HCT116 (cell line): ENCODE data around the gene KIN. TPM values are rescaled to one million over a fixed set of nuclear protein-coding genes. Genes with fewer than 3 reads are reported as not detected.
A peak's percentile ranks its signal among the peaks of the same experiment; 100 is the strongest.

Experiments used
- ATAC-seq: fragments of 200-7000 bp; cut with Tn5 transposase; 2 replicates; pipeline ENCODE4 v1.9.1; 2020; ENCODE audit warnings: mild to moderate bottlenecking, moderate library complexity
- Bru-seq: library from RNA; stranded (reverse); fragments of 400-500 nt; gene quantifications from one replicate; lab custom pipeline; 2021; lab: Mats Ljungman, UMichigan
- BruChase-seq, 2 experiments: library from RNA; stranded (reverse); fragments of 400-500 nt; gene quantifications; one replicate each; lab custom pipeline; 2021; lab: Mats Ljungman, UMichigan
- BruUV-seq: library from RNA; stranded (reverse); fragments of 400-500 nt; replicated peaks from 2 replicates; lab custom pipeline; 2021; lab: Mats Ljungman, UMichigan
- CTCF ChIA-PET: fragments of 300-600 bp; sonication (Branson Sonifier 250); formaldehyde crosslinking; loops from one replicate; lab custom pipeline; 2021; ENCODE audit warnings: antibody characterized with exemption; lab: Charles Lee
- POLR2A ChIA-PET: fragments of 300-600, 350-600 bp; sonication (Branson Sonifier 250); formaldehyde crosslinking; loops from one replicate; lab custom pipeline; 2021; ENCODE audit warnings: antibody characterized with exemption; lab: Charles Lee
- RAD21 ChIA-PET, 2 experiments: fragments of 300-600 bp; sonication (Branson Sonifier 250); formaldehyde crosslinking; loops; one replicate each; lab custom pipeline; 2023; ENCODE audit warnings: low total read pairs in 2 of 2; ENCODE audit not compliant: uncharacterized antibody in 2 of 2, unreplicated experiment in 2 of 2, low non-redundant PET in 1 of 2; lab: Charles Lee
- DNase-seq: peaks from one replicate; pipeline ENCODE4 v3.0.0-alpha.2; 2010; ENCODE audit warnings: low read depth, low spot score
- H2AFZ ChIP-seq: fragments of 200-600 bp; shearing (Covaris generic), sonication (generic); 2 replicates; pipeline ENCODE4 v1.6.1; 2017; ENCODE audit warnings: low read depth, mixed run types, mixed read lengths, antibody characterized with exemption, low read length; ENCODE audit not compliant: poor library complexity, severe bottlenecking
- H3K27ac ChIP-seq: 2 replicates; pipeline ENCODE4 v1.5.1; 2012; ENCODE audit warnings: low read depth, low read length
- H3K27me3 ChIP-seq: fragments of 200-600 bp; sonication (generic); 2 replicates; pipeline ENCODE4 v1.6.1; 2016; ENCODE audit warnings: mixed run types, low read length, mixed read lengths; ENCODE audit not compliant: insufficient read depth
- H3K36me3 ChIP-seq, 2 experiments: fragments of 200-500 bp in 1 of 2; fragments of 200-600 bp in 1 of 2; sonication (Bioruptor generic) in 1 of 2; sonication (generic) in 1 of 2; 2 replicates each; pipeline versions ENCODE4 v1.5.1 to v1.6.1; 2014 to 2016; ENCODE audit warnings: low read length in 2 of 2, inconsistent platforms in 1 of 2, mixed read lengths in 1 of 2, mixed run types in 1 of 2; ENCODE audit not compliant: insufficient read depth in 2 of 2, control insufficient read depth in 1 of 2
- H3K4me1 ChIP-seq, 2 experiments: fragments of 200-600 bp in 1 of 2; sonication (generic) in 1 of 2; 2 replicates each; pipeline versions ENCODE4 v1.5.1 to v1.6.1; 2012 to 2017; ENCODE audit warnings: low read length in 2 of 2, inconsistent platforms in 1 of 2, mild to moderate bottlenecking in 1 of 2, mixed read lengths in 1 of 2, mixed run types in 1 of 2, moderate library complexity in 1 of 2; ENCODE audit not compliant: insufficient read depth in 2 of 2, control insufficient read depth in 1 of 2
- H3K4me2 ChIP-seq: fragments of 200-600 bp; sonication (generic); 2 replicates; pipeline ENCODE4 v1.6.1; 2017; ENCODE audit warnings: mixed run types, low read length, mixed read lengths
- H3K4me3 ChIP-seq, 2 experiments: fragments of 200-600 bp in 1 of 2; sonication (generic) in 1 of 2; replicated peaks in 1 of 2; 2 replicates each; pipeline ENCODE4 v1.5.1; 2011 to 2016; ENCODE audit warnings: low read length in 2 of 2, control low read depth in 1 of 2, low read depth in 1 of 2, mild to moderate bottlenecking in 1 of 2, mixed read lengths in 1 of 2, mixed run types in 1 of 2
- H3K79me2 ChIP-seq: fragments of 200-600 bp; sonication (generic); 2 replicates; pipeline ENCODE4 v1.6.1; 2017; ENCODE audit warnings: mild to moderate bottlenecking, mixed run types, low read length, moderate library complexity, mixed read lengths; ENCODE audit not compliant: insufficient read depth
- H3K9ac ChIP-seq: fragments of 200-600 bp; sonication (generic); 2 replicates; pipeline ENCODE4 v1.6.1; 2016; ENCODE audit warnings: low read length, mixed read lengths
- H3K9me2 ChIP-seq: fragments of 200-600 bp; sonication (generic), shearing (Covaris generic); 2 replicates; pipeline ENCODE4 v1.6.1; 2017; ENCODE audit warnings: mixed run types, mild to moderate bottlenecking, moderate library complexity; ENCODE audit not compliant: insufficient read depth
- H3K9me3 ChIP-seq, 2 experiments: fragments of 200-500 bp in 1 of 2; fragments of 200-600 bp in 1 of 2; sonication (Bioruptor generic) in 1 of 2; sonication (generic) in 1 of 2; 2 replicates each; pipeline ENCODE4 v1.6.1; 2014 to 2017; ENCODE audit warnings: low read length in 2 of 2, mixed read lengths in 2 of 2, inconsistent platforms in 1 of 2, low read depth in 1 of 2, mild to moderate bottlenecking in 1 of 2, mixed run types in 1 of 2, moderate library complexity in 1 of 2; ENCODE audit not compliant: control insufficient read depth in 1 of 2, insufficient read depth in 1 of 2
- H4K20me1 ChIP-seq: fragments of 200-600 bp; sonication (generic), shearing (Covaris generic); 2 replicates; pipeline ENCODE4 v1.6.1; 2017; ENCODE audit warnings: mixed run types, mild to moderate bottlenecking, moderate library complexity; ENCODE audit not compliant: insufficient read depth
- ELF1 ChIP-seq: IDR thresholded peaks from 2 replicates; pipeline ENCODE4 v1.6.1; 2012; ENCODE audit warnings: low read depth, borderline replicate concordance
- POLR2A ChIP-seq: IDR thresholded peaks from 2 replicates; pipeline ENCODE4 v1.7.0; 2011; ENCODE audit warnings: borderline replicate concordance; ENCODE audit not compliant: insufficient read depth, insufficient read length; ENCODE audit errors: extremely low read depth
- POLR2AphosphoS5 ChIP-seq: IDR thresholded peaks from 2 replicates; pipeline ENCODE4 v1.6.1; 2011; ENCODE audit warnings: mild to moderate bottlenecking, low read depth, low read length, moderate library complexity
- SIN3A ChIP-seq: IDR thresholded peaks from 2 replicates; pipeline ENCODE4 v1.6.1; 2012; ENCODE audit warnings: low read depth
- TCF7L2 ChIP-seq: IDR thresholded peaks from 2 replicates; pipeline ENCODE4 v1.7.0; 2011; ENCODE audit warnings: borderline replicate concordance, inconsistent platforms; ENCODE audit not compliant: insufficient read depth, insufficient read length; ENCODE audit errors: extremely low read depth
- YY1 ChIP-seq: IDR thresholded peaks from 2 replicates; pipeline ENCODE4 v1.6.1; 2011; ENCODE audit warnings: low read length, low read depth, moderate library complexity, mild to moderate bottlenecking; ENCODE audit not compliant: insufficient replicate concordance; ENCODE audit errors: extremely low read depth
- ZFX ChIP-seq: fragments of 450-650 bp; IDR thresholded peaks from 2 replicates; pipeline ENCODE4 v1.6.1; 2017
- ZNF274 ChIP-seq: fragments of 200-500 bp; sonication (Bioruptor generic); IDR thresholded peaks from 2 replicates; pipeline ENCODE4 v1.6.1; 2014; ENCODE audit warnings: mild to moderate bottlenecking, low read depth, low read length, inconsistent platforms
- intact Hi-C: fragments of 100-400 bp; cut with micrococcal nuclease; formaldehyde crosslinking; loops from 2 replicates; pipeline ENCODE4 v1.10.0; 2022
- long read RNA-seq: library from polyadenylated mRNA; unstranded; transcript quantifications from one replicate; pipeline ENCODE4 v2.0.0, GENCODE V29; 2021; ENCODE audit not compliant: unreplicated experiment
- polyA plus RNA-seq: library from polyadenylated mRNA; unstranded; fragments of >200 nt; gene quantifications from 2 replicates; pipeline ENCODE4 v1.2.1, GENCODE V29; 2012; ENCODE audit warnings: missing spikeins
- total RNA-seq: library from RNA; stranded (reverse); gene quantifications from one replicate; pipeline ENCODE4 v1.2.1, GENCODE V29; 2021; ENCODE audit not compliant: unreplicated experiment
- TF ChIP-seq, protein P1 (sequence below): IDR thresholded peaks from 2 replicates; pipeline ENCODE4 v1.6.1; 2011; ENCODE audit warnings: mild to moderate bottlenecking, low read length, moderate library complexity; ENCODE audit not compliant: insufficient replicate concordance; ENCODE audit errors: extremely low read depth

The KIN gene
- total RNA-seq (13.6 TPM), Bru-seq, nascent RNA (percentile 73 among the genes with signal in this experiment), BruChase-seq, experiment 1, labeled RNA remaining after a 6-hour chase (percentile 72 among the genes with signal in this experiment), BruChase-seq, experiment 2, labeled RNA remaining after a 2-hour chase (percentile 78 among the genes with signal in this experiment)
- polyA plus RNA-seq, result 1.7 and 3.9 TPM in 2 replicates
- long read RNA-seq, full-length matches to known transcripts, result 4 of 12 reads
- long read RNA-seq, partial matches to known transcripts, result 7 of 12 reads
- long read RNA-seq, other reads (novel, unspliced or antisense), result 1 of 12 reads

DNA sequence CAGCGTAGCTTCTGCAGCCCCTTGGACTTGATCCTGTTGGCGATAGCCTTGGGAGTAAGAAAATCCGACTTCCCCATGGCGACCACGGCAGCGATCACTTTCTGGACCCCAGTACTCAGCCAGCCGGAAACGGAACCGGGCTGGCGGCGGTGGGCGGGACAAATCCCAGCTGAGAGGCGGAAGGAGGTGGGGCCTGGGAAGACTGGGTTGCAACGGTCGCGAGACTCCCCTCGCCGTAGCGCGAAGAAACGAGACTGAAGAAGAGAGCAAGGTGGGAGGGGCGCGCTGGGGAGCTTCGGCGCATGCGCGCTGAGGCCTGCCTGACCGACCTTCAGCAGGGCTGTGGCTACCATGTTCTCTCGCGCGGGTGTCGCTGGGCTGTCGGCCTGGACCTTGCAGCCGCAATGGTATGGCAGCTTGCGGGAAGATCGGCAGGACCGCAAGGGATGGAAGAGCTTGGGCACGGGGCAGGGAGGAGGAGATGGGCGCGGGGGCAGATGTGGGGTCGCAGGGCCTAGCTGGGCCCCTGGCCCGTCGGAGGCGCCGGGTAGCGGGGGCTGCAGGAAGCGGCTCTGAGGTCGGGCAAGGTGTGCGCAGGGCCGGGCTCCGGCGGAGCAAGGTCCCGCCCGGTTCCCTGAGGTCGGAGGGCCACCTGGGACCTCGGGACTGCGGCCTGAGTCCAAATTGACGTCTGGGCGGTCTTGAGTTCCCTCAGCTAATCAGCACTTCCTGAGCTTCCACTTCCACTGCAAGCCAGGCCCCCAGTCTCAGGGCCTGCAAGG, at the start of gene KIN, which contains the start of gene ATP5F1C:
KIN (minus strand) TSS at position 137 of the 782 bp plus-strand sequence; CDS start at position 77, 60 bp downstream.
ATP5F1C (plus strand) TSS at position 321 of the 782 bp plus-strand sequence; CDS start at position 352, 31 bp downstream.
- DNase-seq (peak; percentile 86), ATAC-seq (peak; percentile 95)
- Histone ChIP-seq H3K4me2 (peak within 1 kb of the TSS; percentile 87), H3K79me2 (peaks cover 99% of the 10 kb centered on the region), H3K9me2 (no peaks in the 10 kb centered on the region), H3K4me1 (peaks cover 16 to 33% of the 10 kb centered on the region in 2 experiments; a peak in 3 of 4 replicates), H2AFZ (no peak within 1 kb of the TSS), H3K9me3 (no peaks in the 10 kb centered on the region), H3K36me3 (peaks cover 0 to 5% of the 10 kb centered on the region in 2 experiments; a peak in 1 of 4 replicates), H3K27me3 (no peaks in the 10 kb centered on the region), H3K4me3 (peak within 1 kb of the TSS; percentile 90 to 92), H3K9ac (peak within 1 kb of the TSS; percentile 88), H4K20me1 (peaks cover 13% of the 10 kb centered on the region), H3K27ac (peak within 1 kb of the TSS; percentile 75)
- ChIA-PET RAD21 (interaction anchor here in 1 of 2 experiments (0.6 kb wide), 1 partner anchor 83 kb away, joined by 3 read pairs; no protein-coding TSS in a partner anchor), CTCF (no interaction called here), POLR2A (interaction anchor here (1.0 to 1.1 kb wide), 3 partner anchors 12 to 41 kb away, joined by 3 to 5 read pairs (median 3); partner anchors contain the start of gene TAF3)
- TSS peak; percentile 49 for BruUV-seq
- peak; percentile 76 for TF ChIP-seq YY1
- TF ChIP-seq POLR2AphosphoS5, result peak; percentile 94
- TF ChIP-seq, protein P1, sequence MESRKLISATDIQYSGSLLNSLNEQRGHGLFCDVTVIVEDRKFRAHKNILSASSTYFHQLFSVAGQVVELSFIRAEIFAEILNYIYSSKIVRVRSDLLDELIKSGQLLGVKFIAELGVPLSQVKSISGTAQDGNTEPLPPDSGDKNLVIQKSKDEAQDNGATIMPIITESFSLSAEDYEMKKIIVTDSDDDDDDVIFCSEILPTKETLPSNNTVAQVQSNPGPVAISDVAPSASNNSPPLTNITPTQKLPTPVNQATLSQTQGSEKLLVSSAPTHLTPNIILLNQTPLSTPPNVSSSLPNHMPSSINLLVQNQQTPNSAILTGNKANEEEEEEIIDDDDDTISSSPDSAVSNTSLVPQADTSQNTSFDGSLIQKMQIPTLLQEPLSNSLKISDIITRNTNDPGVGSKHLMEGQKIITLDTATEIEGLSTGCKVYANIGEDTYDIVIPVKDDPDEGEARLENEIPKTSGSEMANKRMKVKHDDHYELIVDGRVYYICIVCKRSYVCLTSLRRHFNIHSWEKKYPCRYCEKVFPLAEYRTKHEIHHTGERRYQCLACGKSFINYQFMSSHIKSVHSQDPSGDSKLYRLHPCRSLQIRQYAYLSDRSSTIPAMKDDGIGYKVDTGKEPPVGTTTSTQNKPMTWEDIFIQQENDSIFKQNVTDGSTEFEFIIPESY, result peak; percentile 95
- peak; percentile 55; the same call in 1 of the 2 replicates for TF ChIP-seq SIN3A
- no peak for TF ChIP-seq ZNF274
- TF ChIP-seq TCF7L2, result no peak
- TF ChIP-seq ZFX, result peak; percentile 98
- peak; percentile 88 for TF ChIP-seq POLR2A
- peak; percentile 32; the same call in 1 of the 2 replicates for TF ChIP-seq ELF1
- intact Hi-C loops, result loop anchor here (2.0 to 5.0 kb wide), 2 partner anchors 31 to 1811 kb away; partner anchors contain the start of genes IL15RA and TAF3
